ENCODE results near the gene GPI.

- TF ChIP-seq CTCF (IDR thresholded peaks at IDR 0.05) (no peak), POLR2A (IDR thresholded peaks at IDR 0.05) (no peak), POLR2AphosphoS5 (IDR thresholded peaks at IDR 0.05) (no peak)
Observed at GRCh38 chr19:34426096-34426661, 61.2 kb downstream of the GPI start.
